ENCODE measurements around the gene IL17RC.
"Not testable (repeated sequence)": the region's sequence is repeated elsewhere in the genome, so short reads cannot be mapped to it uniquely, and the experiment has no call there.

DNA sequence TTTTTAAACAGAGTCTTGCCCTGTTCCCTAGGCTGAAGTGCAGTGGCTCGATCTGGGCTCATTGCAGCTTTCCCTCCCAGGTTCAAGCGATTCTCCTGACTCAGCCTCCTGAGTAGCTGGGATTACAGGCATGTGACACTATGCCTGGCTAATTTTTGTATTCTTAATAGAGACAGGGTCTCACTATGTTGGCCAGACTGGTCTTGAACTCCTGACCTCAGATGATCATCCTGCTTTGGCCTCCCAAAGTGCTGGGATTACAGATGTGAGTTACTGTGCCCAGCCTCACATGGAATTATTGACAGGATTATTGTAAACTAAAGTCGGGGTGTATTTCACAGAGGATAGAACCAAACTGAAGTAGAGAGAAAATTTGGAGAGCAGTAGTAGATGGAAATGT lies 21.2 kb upstream of the IL17RC start:
- TF ChIP-seq, protein P1, sequence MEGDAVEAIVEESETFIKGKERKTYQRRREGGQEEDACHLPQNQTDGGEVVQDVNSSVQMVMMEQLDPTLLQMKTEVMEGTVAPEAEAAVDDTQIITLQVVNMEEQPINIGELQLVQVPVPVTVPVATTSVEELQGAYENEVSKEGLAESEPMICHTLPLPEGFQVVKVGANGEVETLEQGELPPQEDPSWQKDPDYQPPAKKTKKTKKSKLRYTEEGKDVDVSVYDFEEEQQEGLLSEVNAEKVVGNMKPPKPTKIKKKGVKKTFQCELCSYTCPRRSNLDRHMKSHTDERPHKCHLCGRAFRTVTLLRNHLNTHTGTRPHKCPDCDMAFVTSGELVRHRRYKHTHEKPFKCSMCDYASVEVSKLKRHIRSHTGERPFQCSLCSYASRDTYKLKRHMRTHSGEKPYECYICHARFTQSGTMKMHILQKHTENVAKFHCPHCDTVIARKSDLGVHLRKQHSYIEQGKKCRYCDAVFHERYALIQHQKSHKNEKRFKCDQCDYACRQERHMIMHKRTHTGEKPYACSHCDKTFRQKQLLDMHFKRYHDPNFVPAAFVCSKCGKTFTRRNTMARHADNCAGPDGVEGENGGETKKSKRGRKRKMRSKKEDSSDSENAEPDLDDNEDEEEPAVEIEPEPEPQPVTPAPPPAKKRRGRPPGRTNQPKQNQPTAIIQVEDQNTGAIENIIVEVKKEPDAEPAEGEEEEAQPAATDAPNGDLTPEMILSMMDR (conservative IDR thresholded peaks at IDR 0.05; ENCODE audit: low read depth in 2 of 2), result not testable (repeated sequence)
- not testable (repeated sequence) for TF ChIP-seq EZH2 (IDR thresholded peaks at IDR 0.05; ENCODE audit: low read depth, unreplicated experiment); EZH2phosphoT487 (IDR thresholded peaks at IDR 0.05; ENCODE audit: unreplicated experiment); CREB1 (CRISPR knock-in tag; IDR thresholded peaks at IDR 0.05; ENCODE audit: low read depth); JUNB (IDR thresholded peaks at IDR 0.05; ENCODE audit: unreplicated experiment); STAT1 (IDR thresholded peaks at IDR 0.05; ENCODE audit: unreplicated experiment)
- TF ChIP-seq, protein P2, sequence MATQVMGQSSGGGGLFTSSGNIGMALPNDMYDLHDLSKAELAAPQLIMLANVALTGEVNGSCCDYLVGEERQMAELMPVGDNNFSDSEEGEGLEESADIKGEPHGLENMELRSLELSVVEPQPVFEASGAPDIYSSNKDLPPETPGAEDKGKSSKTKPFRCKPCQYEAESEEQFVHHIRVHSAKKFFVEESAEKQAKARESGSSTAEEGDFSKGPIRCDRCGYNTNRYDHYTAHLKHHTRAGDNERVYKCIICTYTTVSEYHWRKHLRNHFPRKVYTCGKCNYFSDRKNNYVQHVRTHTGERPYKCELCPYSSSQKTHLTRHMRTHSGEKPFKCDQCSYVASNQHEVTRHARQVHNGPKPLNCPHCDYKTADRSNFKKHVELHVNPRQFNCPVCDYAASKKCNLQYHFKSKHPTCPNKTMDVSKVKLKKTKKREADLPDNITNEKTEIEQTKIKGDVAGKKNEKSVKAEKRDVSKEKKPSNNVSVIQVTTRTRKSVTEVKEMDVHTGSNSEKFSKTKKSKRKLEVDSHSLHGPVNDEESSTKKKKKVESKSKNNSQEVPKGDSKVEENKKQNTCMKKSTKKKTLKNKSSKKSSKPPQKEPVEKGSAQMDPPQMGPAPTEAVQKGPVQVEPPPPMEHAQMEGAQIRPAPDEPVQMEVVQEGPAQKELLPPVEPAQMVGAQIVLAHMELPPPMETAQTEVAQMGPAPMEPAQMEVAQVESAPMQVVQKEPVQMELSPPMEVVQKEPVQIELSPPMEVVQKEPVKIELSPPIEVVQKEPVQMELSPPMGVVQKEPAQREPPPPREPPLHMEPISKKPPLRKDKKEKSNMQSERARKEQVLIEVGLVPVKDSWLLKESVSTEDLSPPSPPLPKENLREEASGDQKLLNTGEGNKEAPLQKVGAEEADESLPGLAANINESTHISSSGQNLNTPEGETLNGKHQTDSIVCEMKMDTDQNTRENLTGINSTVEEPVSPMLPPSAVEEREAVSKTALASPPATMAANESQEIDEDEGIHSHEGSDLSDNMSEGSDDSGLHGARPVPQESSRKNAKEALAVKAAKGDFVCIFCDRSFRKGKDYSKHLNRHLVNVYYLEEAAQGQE (IDR thresholded peaks at IDR 0.05; ENCODE audit: unreplicated experiment), result not testable (repeated sequence)
